SK-N-SH (cell line): Measurements from ENCODE around the gene IRF2BPL. TPM values are rescaled to one million over a fixed set of nuclear protein-coding genes. Genes with fewer than 3 reads are reported as not detected.

Experiments used
- CHD2 ChIP-seq: fragments of 150-350 bp; IDR thresholded peaks from 2 replicates; pipeline ENCODE4 v1.6.1; 2018; ENCODE audit warnings: low read length; ENCODE audit not compliant: partially characterized antibody
- CTCF ChIP-seq: fragments of 200-600 bp; sonication (generic); IDR thresholded peaks from 2 replicates; pipeline ENCODE4 v1.6.1; 2017; ENCODE audit warnings: antibody characterized with exemption, mild to moderate bottlenecking, moderate library complexity
- EP300 ChIP-seq, 2 experiments: IDR thresholded peaks; 2 replicates each; pipeline versions ENCODE4 v1.4.0 to v1.6.1; 2012; ENCODE audit warnings: borderline replicate concordance in 1 of 2, low read depth in 1 of 2, low read length in 1 of 2
- FOXM1 ChIP-seq: IDR thresholded peaks from 2 replicates; pipeline ENCODE4 v1.4.0; 2012; ENCODE audit warnings: low read depth, mild to moderate bottlenecking
- GABPA ChIP-seq: IDR thresholded peaks from 2 replicates; pipeline ENCODE4 v1.4.0; 2012; ENCODE audit warnings: low read depth, mild to moderate bottlenecking
- JUND ChIP-seq: IDR thresholded peaks from 2 replicates; pipeline ENCODE4 v1.4.0; 2012
- MEF2A ChIP-seq: IDR thresholded peaks from 2 replicates; pipeline ENCODE4 v1.4.0; 2012; ENCODE audit warnings: low read depth, borderline replicate concordance
- MXI1 ChIP-seq: IDR thresholded peaks from 2 replicates; pipeline ENCODE4 v1.6.1; 2012; ENCODE audit warnings: mild to moderate bottlenecking, low read depth, low read length, improper control_type of control experiment
- POLR2AphosphoS5 ChIP-seq: IDR thresholded peaks from 2 replicates; pipeline ENCODE4 v1.6.1; 2012; ENCODE audit warnings: low read depth, low read length
- RFX5 ChIP-seq: IDR thresholded peaks from 2 replicates; pipeline ENCODE4 v1.6.1; 2012; ENCODE audit warnings: mild to moderate bottlenecking, improper control_type of control experiment, low read length
- RXRA ChIP-seq: IDR thresholded peaks from 2 replicates; pipeline ENCODE4 v1.4.0; 2012; ENCODE audit warnings: low read depth, mild to moderate bottlenecking, borderline replicate concordance
- USF2 ChIP-seq: fragments of 150-350 bp; IDR thresholded peaks from 2 replicates; pipeline ENCODE4 v1.6.1; 2017; ENCODE audit warnings: antibody characterized with exemption, low read length, low read depth, borderline replicate concordance
- YY1 ChIP-seq: IDR thresholded peaks from 2 replicates; pipeline ENCODE4 v1.4.0; 2012; ENCODE audit warnings: low read depth, mild to moderate bottlenecking
- ZBTB33 ChIP-seq: IDR thresholded peaks from 2 replicates; pipeline ENCODE4 v1.4.0; 2012; ENCODE audit warnings: low read depth, borderline replicate concordance
- polyA plus RNA-seq, 3 experiments: library from polyadenylated mRNA; depleted of rRNA; stranded (reverse); fragments of >200 nt; gene quantifications; 2 replicates each; pipeline ENCODE4 v1.2.3, GENCODE V29; 2012

The IRF2BPL gene
- polyA plus RNA-seq, 1 of the 3 experiments (the other 2 are of a cell fraction) = 17.1 TPM

GRCh38 chr14:77041881-77042545 is 13.5 kb upstream of the IRF2BPL start (continued):
- TF ChIP-seq GABPA (no peak), FOXM1 (0 out of 2 replicates have a peak, but pooled peaks have one; percentile 42), CHD2 (peak; percentile 50), JUND (peak; percentile 48; the same call in 1 of the 2 replicates), USF2 (no peak), EP300 (IDR thresholded peaks at IDR 0.05; ENCODE audit: borderline replicate concordance in 1 of 2, low read depth in 1 of 2, low read length in 1 of 2) (peak in 1 of 2 experiments; percentile 49; a peak in 1 of 4 replicates), RFX5 (no peak), ZBTB33 (no peak), POLR2AphosphoS5 (peak; percentile 62; the same call in 1 of the 2 replicates), RXRA (peak; percentile 24; the same call in 1 of the 2 replicates), MEF2A (no peak), CTCF (no peak), MXI1 (no peak; the same call in 1 of the 2 replicates), YY1 (peak; percentile 40; the same call in 1 of the 2 replicates)
- TF ChIP-seq, all 33 proteins: peak for 14
